K562 (cell line): ENCODE measurements around the gene APOC1. TPM values are rescaled to one million over a fixed set of nuclear protein-coding genes. Genes with fewer than 3 reads are reported as not detected.
A peak's percentile ranks its signal among the peaks of the same experiment; 100 is the strongest.

Source experiments
- COPS2 ChIP-seq: fragments of 450-650 bp; conservative IDR thresholded peaks from 2 replicates; pipeline ENCODE4 v1.6.1; 2016; ENCODE audit warnings: mild to moderate bottlenecking, moderate library complexity
- KAT8 ChIP-seq: fragments of 450-650 bp; IDR thresholded peaks from 2 replicates; pipeline ENCODE4 v1.6.1; 2016; ENCODE audit warnings: low read depth, mild to moderate bottlenecking
- MCM3 ChIP-seq: fragments of 450-650 bp; IDR thresholded peaks from 2 replicates; pipeline ENCODE4 v1.6.1; 2016
- MCM5 ChIP-seq: fragments of 450-650 bp; IDR thresholded peaks from 2 replicates; pipeline ENCODE4 v1.6.1; 2016; ENCODE audit warnings: low read depth
- MYC ChIP-seq, 2 experiments: fragments of 250-450 bp in 1 of 2; sonication (Bioruptor Pico) in 1 of 2; IDR thresholded peaks; 2 replicates each; pipeline versions ENCODE4 v1.5.1 to v1.6.1; 2012 to 2021; ENCODE audit warnings: low read depth in 2 of 2, borderline replicate concordance in 1 of 2, improper control_type of control experiment in 1 of 2, low read length in 1 of 2, mild to moderate bottlenecking in 1 of 2, moderate library complexity in 1 of 2
- NR2C1 ChIP-seq, 2 experiments: fragments of 450-650 bp; IDR thresholded peaks; 2 replicates each; pipeline ENCODE4 v1.6.1; 2017; ENCODE audit warnings: mild to moderate bottlenecking in 2 of 2, antibody characterized with exemption in 1 of 2, inconsistent platforms in 1 of 2, missing compliant biosample characterization in 1 of 2, missing genetic modification characterization in 1 of 2
- NUFIP1 ChIP-seq: fragments of 450-650 bp; IDR thresholded peaks from 2 replicates; pipeline ENCODE4 v1.6.1; 2018; ENCODE audit not compliant: partially characterized antibody
- SRSF7 ChIP-seq: fragments of 200-400 bp; formaldehyde crosslinking; optimal IDR thresholded peaks from 2 replicates; pipeline ENCODE3; 2017; ENCODE audit warnings: mild to moderate bottlenecking, low read depth, low read length
- TARDBP ChIP-seq: fragments of 450-650 bp; IDR thresholded peaks from 2 replicates; pipeline ENCODE4 v1.6.1; 2016
- ZBED1 ChIP-seq: IDR thresholded peaks from 2 replicates; pipeline ENCODE4 v1.6.1; 2014
- ZNF347 ChIP-seq: fragments of 450-650 bp; formaldehyde crosslinking; IDR thresholded peaks from 2 replicates; pipeline ENCODE4 v1.4.0; 2020; ENCODE audit warnings: low read depth, mild to moderate bottlenecking, moderate library complexity
- ZNF75A ChIP-seq: fragments of 450-650 bp; formaldehyde crosslinking; IDR thresholded peaks from 2 replicates; pipeline ENCODE4 v1.4.0; 2020; ENCODE audit warnings: mild to moderate bottlenecking
- ZNF830 ChIP-seq: fragments of 250-450 bp; sonication (Bioruptor Pico); IDR thresholded peaks from 2 replicates; pipeline ENCODE4 v1.5.0; 2021; ENCODE audit warnings: mild to moderate bottlenecking
- polyA plus RNA-seq, 8 experiments: library from polyadenylated mRNA; depleted of rRNA in 4 of 8; stranded (reverse) in 5 of 8; unstranded in 3 of 8; fragments of >200 nt; fragmentation: Nextera tagmentation in 2 of 8; fragmentation: Illumina TruSeq in 1 of 8; extraction: Ambion mirVana in 2 of 8; extraction: Trizol in 1 of 8; gene quantifications; 2 replicates each; pipeline versions ENCODE4 v1.2.1 to v1.2.3, GENCODE V29; 2011 to 2014; ENCODE audit warnings: inconsistent platforms in 1 of 8, missing spikeins in 1 of 8
- total RNA-seq, 7 experiments: library from RNA; depleted of rRNA in 6 of 7; stranded (reverse); fragments of >200 nt in 6 of 7; fragmentation: Illumina TruSeq in 2 of 7; extraction: Trizol in 2 of 7; gene quantifications; 2 replicates each; pipeline versions ENCODE4 v1.2.1 to v1.2.3, GENCODE V29; 2011 to 2021; ENCODE audit warnings: low replicate concordance in 1 of 7
- TF ChIP-seq, protein P1 (sequence below), 2 experiments: IDR thresholded peaks; 2 replicates each; pipeline ENCODE4 v1.6.1; 2012; ENCODE audit warnings: improper control_type of control experiment in 2 of 2, low read depth in 2 of 2, low read length in 2 of 2, borderline replicate concordance in 1 of 2
- TF ChIP-seq, protein P2 (sequence below): fragments of 450-650 bp; IDR thresholded peaks from 2 replicates; pipeline ENCODE4 v1.6.1; 2017; ENCODE audit warnings: mild to moderate bottlenecking, moderate library complexity
- TF ChIP-seq, protein P3 (sequence below): fragments of 250-450 bp; sonication (Bioruptor Pico); IDR thresholded peaks from 2 replicates; pipeline ENCODE4 v1.5.0; 2021; ENCODE audit warnings: mild to moderate bottlenecking, borderline replicate concordance
- TF ChIP-seq, protein P4 (sequence below): fragments of 450-650 bp; IDR thresholded peaks from 2 replicates; pipeline ENCODE4 v1.6.1; 2016; ENCODE audit warnings: mild to moderate bottlenecking
- TF ChIP-seq, protein P5 (sequence below): conservative IDR thresholded peaks from 2 replicates; pipeline ENCODE4 v1.6.1; 2011; ENCODE audit warnings: low read depth, mild to moderate bottlenecking, low read length; ENCODE audit not compliant: control insufficient read depth

Gene APOC1
- total and polyA plus RNA-seq, 9 of the 15 experiments (the other 6 are each of a cell fraction or from before 2014, with no cell fraction given) = 115 to 408 (median 220) TPM

DNA sequence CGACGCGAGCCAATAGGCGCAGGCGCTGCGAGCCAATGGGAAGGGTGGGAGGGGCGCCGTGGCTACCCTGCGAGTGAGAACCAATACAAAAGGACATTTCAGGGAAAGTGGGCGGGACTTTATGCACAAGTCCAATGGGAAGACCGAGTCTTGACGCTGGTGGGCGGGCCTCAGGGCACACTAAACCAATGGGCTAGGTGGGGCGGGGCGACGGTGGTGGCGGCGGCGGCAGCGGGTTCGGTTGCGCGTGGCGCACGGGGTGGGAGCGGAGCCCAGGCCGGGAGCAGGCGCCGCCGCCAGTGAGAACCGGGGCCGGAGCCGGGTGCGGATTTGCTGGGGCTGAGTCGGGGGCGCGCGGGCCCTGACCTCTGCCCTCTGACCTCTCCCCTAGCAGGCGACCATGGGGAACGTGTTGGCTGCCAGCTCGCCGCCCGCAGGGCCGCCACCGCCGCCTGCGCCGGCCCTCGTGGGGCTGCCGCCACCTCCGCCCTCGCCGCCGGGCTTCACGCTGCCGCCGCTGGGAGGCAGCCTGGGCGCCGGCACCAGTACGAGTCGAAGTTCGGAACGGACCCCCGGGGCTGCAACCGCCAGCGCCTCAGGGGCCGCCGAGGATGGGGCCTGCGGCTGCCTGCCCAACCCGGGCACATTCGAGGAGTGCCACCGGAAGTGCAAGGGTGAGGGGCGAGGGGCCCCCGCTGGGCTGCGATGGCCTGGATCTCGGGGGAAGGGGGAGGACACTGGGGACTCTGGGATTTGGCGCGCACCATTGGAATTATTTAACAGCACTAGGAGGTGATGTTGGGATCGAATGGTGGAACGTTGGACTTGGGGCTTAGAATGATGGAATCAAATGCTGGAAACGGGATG is 23.2 kb upstream of the APOC1 start, which contains the start of gene TOMM40 (continued):
- TF ChIP-seq KAT8 (no peak), NUFIP1 (no peak), ZNF75A (CRISPR knock-in tag) (no peak), SRSF7 (no peak), ZBED1 (no peak), MCM3 (no peak), MYC (IDR thresholded peaks at IDR 0.05; ENCODE audit: low read depth, low read length) (peak; percentile 95), MYC (CRISPR knock-in tag; IDR thresholded peaks at IDR 0.05; ENCODE audit: borderline replicate concordance, low read depth) (no peak), NR2C1 (IDR thresholded peaks at IDR 0.05) (peak; percentile 96), NR2C1 (tag; IDR thresholded peaks at IDR 0.05) (peak; percentile 71; the same call in 1 of the 2 replicates), ZNF347 (CRISPR knock-in tag) (no peak), MCM5 (no peak), ZNF830 (CRISPR knock-in tag) (no peak), COPS2 (no peak), TARDBP (no peak)
- TF ChIP-seq, protein P1, sequence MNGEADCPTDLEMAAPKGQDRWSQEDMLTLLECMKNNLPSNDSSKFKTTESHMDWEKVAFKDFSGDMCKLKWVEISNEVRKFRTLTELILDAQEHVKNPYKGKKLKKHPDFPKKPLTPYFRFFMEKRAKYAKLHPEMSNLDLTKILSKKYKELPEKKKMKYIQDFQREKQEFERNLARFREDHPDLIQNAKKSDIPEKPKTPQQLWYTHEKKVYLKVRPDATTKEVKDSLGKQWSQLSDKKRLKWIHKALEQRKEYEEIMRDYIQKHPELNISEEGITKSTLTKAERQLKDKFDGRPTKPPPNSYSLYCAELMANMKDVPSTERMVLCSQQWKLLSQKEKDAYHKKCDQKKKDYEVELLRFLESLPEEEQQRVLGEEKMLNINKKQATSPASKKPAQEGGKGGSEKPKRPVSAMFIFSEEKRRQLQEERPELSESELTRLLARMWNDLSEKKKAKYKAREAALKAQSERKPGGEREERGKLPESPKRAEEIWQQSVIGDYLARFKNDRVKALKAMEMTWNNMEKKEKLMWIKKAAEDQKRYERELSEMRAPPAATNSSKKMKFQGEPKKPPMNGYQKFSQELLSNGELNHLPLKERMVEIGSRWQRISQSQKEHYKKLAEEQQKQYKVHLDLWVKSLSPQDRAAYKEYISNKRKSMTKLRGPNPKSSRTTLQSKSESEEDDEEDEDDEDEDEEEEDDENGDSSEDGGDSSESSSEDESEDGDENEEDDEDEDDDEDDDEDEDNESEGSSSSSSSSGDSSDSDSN (IDR thresholded peaks at IDR 0.05; ENCODE audit: borderline replicate concordance in 1 of 2, low read depth in 2 of 2, low read length in 2 of 2) = no peak
- TF ChIP-seq, protein P2, sequence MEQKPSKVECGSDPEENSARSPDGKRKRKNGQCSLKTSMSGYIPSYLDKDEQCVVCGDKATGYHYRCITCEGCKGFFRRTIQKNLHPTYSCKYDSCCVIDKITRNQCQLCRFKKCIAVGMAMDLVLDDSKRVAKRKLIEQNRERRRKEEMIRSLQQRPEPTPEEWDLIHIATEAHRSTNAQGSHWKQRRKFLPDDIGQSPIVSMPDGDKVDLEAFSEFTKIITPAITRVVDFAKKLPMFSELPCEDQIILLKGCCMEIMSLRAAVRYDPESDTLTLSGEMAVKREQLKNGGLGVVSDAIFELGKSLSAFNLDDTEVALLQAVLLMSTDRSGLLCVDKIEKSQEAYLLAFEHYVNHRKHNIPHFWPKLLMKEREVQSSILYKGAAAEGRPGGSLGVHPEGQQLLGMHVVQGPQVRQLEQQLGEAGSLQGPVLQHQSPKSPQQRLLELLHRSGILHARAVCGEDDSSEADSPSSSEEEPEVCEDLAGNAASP = no peak
- TF ChIP-seq, protein P3, sequence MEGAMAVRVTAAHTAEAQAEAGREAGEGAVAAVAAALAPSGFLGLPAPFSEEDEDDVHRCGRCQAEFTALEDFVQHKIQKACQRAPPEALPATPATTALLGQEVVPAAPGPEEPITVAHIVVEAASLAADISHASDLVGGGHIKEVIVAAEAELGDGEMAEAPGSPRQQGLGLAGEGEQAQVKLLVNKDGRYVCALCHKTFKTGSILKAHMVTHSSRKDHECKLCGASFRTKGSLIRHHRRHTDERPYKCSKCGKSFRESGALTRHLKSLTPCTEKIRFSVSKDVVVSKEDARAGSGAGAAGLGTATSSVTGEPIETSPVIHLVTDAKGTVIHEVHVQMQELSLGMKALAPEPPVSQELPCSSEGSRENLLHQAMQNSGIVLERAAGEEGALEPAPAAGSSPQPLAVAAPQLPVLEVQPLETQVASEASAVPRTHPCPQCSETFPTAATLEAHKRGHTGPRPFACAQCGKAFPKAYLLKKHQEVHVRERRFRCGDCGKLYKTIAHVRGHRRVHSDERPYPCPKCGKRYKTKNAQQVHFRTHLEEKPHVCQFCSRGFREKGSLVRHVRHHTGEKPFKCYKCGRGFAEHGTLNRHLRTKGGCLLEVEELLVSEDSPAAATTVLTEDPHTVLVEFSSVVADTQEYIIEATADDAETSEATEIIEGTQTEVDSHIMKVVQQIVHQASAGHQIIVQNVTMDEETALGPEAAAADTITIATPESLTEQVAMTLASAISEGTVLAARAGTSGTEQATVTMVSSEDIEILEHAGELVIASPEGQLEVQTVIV (CRISPR knock-in tag) = no peak
- TF ChIP-seq, protein P4, sequence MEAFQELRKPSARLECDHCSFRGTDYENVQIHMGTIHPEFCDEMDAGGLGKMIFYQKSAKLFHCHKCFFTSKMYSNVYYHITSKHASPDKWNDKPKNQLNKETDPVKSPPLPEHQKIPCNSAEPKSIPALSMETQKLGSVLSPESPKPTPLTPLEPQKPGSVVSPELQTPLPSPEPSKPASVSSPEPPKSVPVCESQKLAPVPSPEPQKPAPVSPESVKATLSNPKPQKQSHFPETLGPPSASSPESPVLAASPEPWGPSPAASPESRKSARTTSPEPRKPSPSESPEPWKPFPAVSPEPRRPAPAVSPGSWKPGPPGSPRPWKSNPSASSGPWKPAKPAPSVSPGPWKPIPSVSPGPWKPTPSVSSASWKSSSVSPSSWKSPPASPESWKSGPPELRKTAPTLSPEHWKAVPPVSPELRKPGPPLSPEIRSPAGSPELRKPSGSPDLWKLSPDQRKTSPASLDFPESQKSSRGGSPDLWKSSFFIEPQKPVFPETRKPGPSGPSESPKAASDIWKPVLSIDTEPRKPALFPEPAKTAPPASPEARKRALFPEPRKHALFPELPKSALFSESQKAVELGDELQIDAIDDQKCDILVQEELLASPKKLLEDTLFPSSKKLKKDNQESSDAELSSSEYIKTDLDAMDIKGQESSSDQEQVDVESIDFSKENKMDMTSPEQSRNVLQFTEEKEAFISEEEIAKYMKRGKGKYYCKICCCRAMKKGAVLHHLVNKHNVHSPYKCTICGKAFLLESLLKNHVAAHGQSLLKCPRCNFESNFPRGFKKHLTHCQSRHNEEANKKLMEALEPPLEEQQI = no peak
- TF ChIP-seq, protein P5, sequence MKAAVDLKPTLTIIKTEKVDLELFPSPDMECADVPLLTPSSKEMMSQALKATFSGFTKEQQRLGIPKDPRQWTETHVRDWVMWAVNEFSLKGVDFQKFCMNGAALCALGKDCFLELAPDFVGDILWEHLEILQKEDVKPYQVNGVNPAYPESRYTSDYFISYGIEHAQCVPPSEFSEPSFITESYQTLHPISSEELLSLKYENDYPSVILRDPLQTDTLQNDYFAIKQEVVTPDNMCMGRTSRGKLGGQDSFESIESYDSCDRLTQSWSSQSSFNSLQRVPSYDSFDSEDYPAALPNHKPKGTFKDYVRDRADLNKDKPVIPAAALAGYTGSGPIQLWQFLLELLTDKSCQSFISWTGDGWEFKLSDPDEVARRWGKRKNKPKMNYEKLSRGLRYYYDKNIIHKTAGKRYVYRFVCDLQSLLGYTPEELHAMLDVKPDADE = peak; percentile 79
